H1 (cell line): ENCODE data around the gene OIP5. TPM values are rescaled to one million over a fixed set of nuclear protein-coding genes. Genes with fewer than 3 reads are reported as not detected.

ENCODE experiments used
- CTCF ChIA-PET: fragments of 300-600 bp; sonication (Branson Sonifier 250); formaldehyde crosslinking; loops from one replicate; lab custom pipeline; 2021; ENCODE audit not compliant: partially characterized antibody; lab: Charles Lee
- POLR2A ChIA-PET: fragments of 300-600 bp; sonication (Branson Sonifier 250); formaldehyde crosslinking; loops from one replicate; lab custom pipeline; 2021; ENCODE audit warnings: inconsistent platforms; ENCODE audit not compliant: partially characterized antibody; lab: Charles Lee
- DNase-seq, 2 experiments: peaks; one replicate each; pipeline versions ENCODE4 v3.0.0 to v3.0.0-alpha.2; 2010 to 2022; ENCODE audit warnings: low spot score in 2 of 2, low read depth in 1 of 2, mixed read lengths in 1 of 2
- FAIRE-seq: peaks from 2 replicates; lab custom pipeline; 2011; peaks lifted over from hg19 to GRCh38; lab: Jason Lieb, UNC
- H2AFZ ChIP-seq: 2 replicates; pipeline ENCODE4 v1.8.1; 2012; ENCODE audit warnings: low read length, inconsistent platforms
- H2AK5ac ChIP-seq: 2 replicates; pipeline ENCODE4 v1.6.1; 2013; ENCODE audit warnings: low read depth, low read length
- H2BK120ac ChIP-seq: replicated peaks from 2 replicates; pipeline ENCODE3; 2013; ENCODE audit warnings: low read depth, low read length, inconsistent platforms
- H2BK12ac ChIP-seq: 2 replicates; pipeline ENCODE4 v1.6.1; 2013; ENCODE audit warnings: low read depth, low read length
- H2BK15ac ChIP-seq: 2 replicates; pipeline ENCODE4 v1.6.1; 2013; ENCODE audit warnings: low read length
- H2BK20ac ChIP-seq: 2 replicates; pipeline ENCODE4 v1.6.1; 2013; ENCODE audit warnings: low read length
- H2BK5ac ChIP-seq: 2 replicates; pipeline ENCODE4 v1.6.1; 2013; ENCODE audit warnings: low read depth, low read length
- H3K14ac ChIP-seq: 2 replicates; pipeline ENCODE4 v1.6.1; 2013; ENCODE audit warnings: inconsistent platforms; ENCODE audit not compliant: insufficient read length
- H3K18ac ChIP-seq: 2 replicates; pipeline ENCODE4 v1.6.1; 2013; ENCODE audit warnings: low read length; ENCODE audit errors: extremely low read depth
- H3K23ac ChIP-seq: 2 replicates; pipeline ENCODE4 v1.6.1; 2013; ENCODE audit warnings: inconsistent platforms; ENCODE audit not compliant: insufficient read length
- H3K23me2 ChIP-seq: 2 replicates; pipeline ENCODE4 v1.6.1; 2013; ENCODE audit warnings: low read depth, low read length
- H3K27ac ChIP-seq: 2 replicates; pipeline ENCODE4 v1.6.1; 2011; ENCODE audit warnings: low read depth, low read length, inconsistent platforms
- H3K27me3 ChIP-seq, 4 experiments: replicated peaks in 1 of 4; 1 replicate in 1 of 4; 2 replicates in 3 of 4; pipeline versions ENCODE4 v1.6.1 to v1.8.1; 2011 to 2013; ENCODE audit warnings: low read length in 3 of 4, mild to moderate bottlenecking in 3 of 4, inconsistent platforms in 2 of 4, mixed read lengths in 2 of 4, moderate library complexity in 1 of 4; ENCODE audit not compliant: control insufficient read depth in 3 of 4, insufficient read depth in 3 of 4; ENCODE audit errors: extremely low read depth in 1 of 4
- H3K36me3 ChIP-seq, 4 experiments: 2 replicates each; pipeline versions ENCODE4 v1.6.1 to v1.8.1; 2011 to 2013; ENCODE audit warnings: mild to moderate bottlenecking in 4 of 4, low read length in 3 of 4, moderate library complexity in 2 of 4, control low read depth in 1 of 4, inconsistent platforms in 1 of 4; ENCODE audit not compliant: insufficient read depth in 4 of 4, control insufficient read depth in 2 of 4
- H3K4ac ChIP-seq: replicated peaks from 2 replicates; pipeline ENCODE3; 2013; ENCODE audit warnings: low read length, low read depth, mixed read lengths, inconsistent platforms; ENCODE audit not compliant: insufficient read length
- H3K4me1 ChIP-seq, 4 experiments: replicated peaks in 1 of 4; 1 replicate in 1 of 4; 2 replicates in 3 of 4; pipeline versions ENCODE4 v1.6.1 to v1.8.1; 2011 to 2013; ENCODE audit warnings: low read length in 3 of 4, inconsistent platforms in 2 of 4, mixed read lengths in 1 of 4; ENCODE audit not compliant: insufficient read depth in 4 of 4, control insufficient read depth in 3 of 4
- H3K4me2 ChIP-seq, 2 experiments: 2 replicates each; pipeline versions ENCODE4 v1.6.1 to v1.8.1; 2011 to 2013; ENCODE audit warnings: low read depth in 2 of 2, low read length in 2 of 2, control low read depth in 1 of 2, inconsistent platforms in 1 of 2, mild to moderate bottlenecking in 1 of 2; ENCODE audit not compliant: insufficient read depth in 1 of 2
- H3K4me3 ChIP-seq, 4 experiments: fragments of 200-600, 300-600 bp in 1 of 4; sonication (generic), shearing (Covaris generic), sonication (Bioruptor Twin) in 1 of 4; 2 replicates each; pipeline versions ENCODE4 v1.5.1 to v1.8.1; 2011 to 2016; ENCODE audit warnings: low read length in 4 of 4, low read depth in 3 of 4, control low read depth in 2 of 4, inconsistent platforms in 2 of 4, mild to moderate bottlenecking in 2 of 4, mixed read lengths in 1 of 4, moderate library complexity in 1 of 4; ENCODE audit not compliant: insufficient read depth in 2 of 4; ENCODE audit errors: extremely low read depth in 1 of 4
- H3K56ac ChIP-seq: replicated peaks from 2 replicates; pipeline ENCODE3; 2013; ENCODE audit warnings: low read depth, mild to moderate bottlenecking, mixed read lengths, low read length, inconsistent platforms; ENCODE audit not compliant: insufficient read length
- H3K79me1 ChIP-seq: 2 replicates; pipeline ENCODE4 v1.6.1; 2013; ENCODE audit warnings: low read depth, low read length, control low read depth
- H3K79me2 ChIP-seq, 2 experiments: 2 replicates each; pipeline versions ENCODE4 v1.6.1 to v1.8.1; 2012 to 2013; ENCODE audit warnings: low read length in 2 of 2, mild to moderate bottlenecking in 2 of 2, inconsistent platforms in 1 of 2; ENCODE audit not compliant: insufficient read depth in 2 of 2, control insufficient read depth in 1 of 2
- H3K9ac ChIP-seq, 4 experiments: replicated peaks in 1 of 4; 1 replicate in 1 of 4; 2 replicates in 3 of 4; pipeline versions ENCODE4 v1.6.1 to v1.8.1; 2011 to 2013; ENCODE audit warnings: low read depth in 3 of 4, low read length in 3 of 4, control low read depth in 2 of 4, mild to moderate bottlenecking in 2 of 4, moderate library complexity in 2 of 4, inconsistent platforms in 1 of 4; ENCODE audit errors: extremely low read depth in 1 of 4
- H3K9me3 ChIP-seq, 2 experiments: 2 replicates each; pipeline versions ENCODE4 v1.6.1 to v1.8.1; 2012 to 2013; ENCODE audit warnings: mild to moderate bottlenecking in 2 of 2, moderate library complexity in 2 of 2, control low read depth in 1 of 2, inconsistent platforms in 1 of 2, low read depth in 1 of 2, low read length in 1 of 2, mixed read lengths in 1 of 2; ENCODE audit not compliant: insufficient read depth in 2 of 2
- H4K20me1 ChIP-seq, 2 experiments: replicated peaks in 1 of 2; 2 replicates each; pipeline versions ENCODE3 to v1.8.1; 2011 to 2013; ENCODE audit warnings: inconsistent platforms in 2 of 2, low read length in 2 of 2, mild to moderate bottlenecking in 1 of 2; ENCODE audit not compliant: insufficient read depth in 2 of 2, control insufficient read depth in 1 of 2
- H4K5ac ChIP-seq: 2 replicates; pipeline ENCODE4 v1.6.1; 2013; ENCODE audit warnings: low read length, low read depth, mixed read lengths, inconsistent platforms; ENCODE audit not compliant: insufficient read length
- H4K8ac ChIP-seq: 2 replicates; pipeline ENCODE4 v1.8.0; 2013; ENCODE audit warnings: mild to moderate bottlenecking, moderate library complexity, low read length, inconsistent platforms; ENCODE audit not compliant: insufficient read depth; ENCODE audit errors: extremely low read depth
- H4K91ac ChIP-seq: replicated peaks from 2 replicates; pipeline ENCODE3; 2013; ENCODE audit warnings: low read length, mixed read lengths, inconsistent platforms; ENCODE audit not compliant: insufficient read length
- CBX8 ChIP-seq: fragments of 300-800, 300-1000 bp; sonication (generic); IDR thresholded peaks from 2 replicates; pipeline ENCODE4 v1.7.1; 2016; ENCODE audit warnings: low read depth, low read length, borderline replicate concordance
- CHD1 ChIP-seq: IDR thresholded peaks from 2 replicates; pipeline ENCODE4 v1.6.1; 2012; ENCODE audit warnings: low read depth, low read length, improper control_type of control experiment
- POLR2A ChIP-seq, 2 experiments: IDR thresholded peaks; 1 replicate in 1 of 2; 2 replicates in 1 of 2; pipeline ENCODE4 v1.6.1; 2011; ENCODE audit warnings: low read depth in 2 of 2, low read length in 2 of 2, mild to moderate bottlenecking in 2 of 2; ENCODE audit errors: control extremely low read depth in 1 of 2
- POLR2AphosphoS5 ChIP-seq: IDR thresholded peaks from 2 replicates; pipeline ENCODE4 v1.6.1; 2011; ENCODE audit warnings: low read depth, low read length
- POU5F1 ChIP-seq: IDR thresholded peaks from 2 replicates; pipeline ENCODE4 v1.6.1; 2011; ENCODE audit warnings: low read depth, mild to moderate bottlenecking, low read length, moderate library complexity
- RAD21 ChIP-seq, 2 experiments: IDR thresholded peaks in 1 of 2; conservative IDR thresholded peaks in 1 of 2; 2 replicates each; pipeline ENCODE4 v1.6.1; 2011; ENCODE audit warnings: low read depth in 2 of 2, low read length in 2 of 2, improper control_type of control experiment in 1 of 2, inconsistent platforms in 1 of 2, mild to moderate bottlenecking in 1 of 2, moderate library complexity in 1 of 2
- SIN3A ChIP-seq, 2 experiments: IDR thresholded peaks in 1 of 2; conservative IDR thresholded peaks in 1 of 2; 2 replicates each; pipeline ENCODE4 v1.6.1; 2011 to 2012; ENCODE audit warnings: low read length in 2 of 2, improper control_type of control experiment in 1 of 2, low read depth in 1 of 2, mild to moderate bottlenecking in 1 of 2
- SP1 ChIP-seq: IDR thresholded peaks from 2 replicates; pipeline ENCODE4 v1.6.1; 2011; ENCODE audit warnings: low read depth, low read length
- SRF ChIP-seq: IDR thresholded peaks from 2 replicates; pipeline ENCODE4 v1.6.1; 2011; ENCODE audit warnings: mild to moderate bottlenecking, low read depth, low read length, moderate library complexity
- TAF1 ChIP-seq: IDR thresholded peaks from 2 replicates; pipeline ENCODE4 v1.6.1; 2011; ENCODE audit warnings: mild to moderate bottlenecking, low read depth, low read length
- ZNF274 ChIP-seq: IDR thresholded peaks from 2 replicates; pipeline ENCODE4 v1.7.0; 2012; ENCODE audit warnings: low read length, borderline replicate concordance; ENCODE audit errors: extremely low read depth
- WGBS, 2 experiments: shearing (Covaris generic) in 1 of 2; methylation state at CpG; one replicate each; pipeline versions ENCODE4 v1.1.6 to v1.1.7; 2013 to 2015; ENCODE audit warnings: low lambda C conversion rate in 2 of 2, mixed read lengths in 2 of 2, inconsistent platforms in 1 of 2, low coverage in 1 of 2, missing lambda C conversion rate in 1 of 2; ENCODE audit not compliant: insufficient replicate concordance in 2 of 2, insufficient coverage in 1 of 2, insufficient read length in 1 of 2; ENCODE audit errors: extremely low coverage in 1 of 2, missing lambda C conversion rate in 1 of 2; 5-methylcytosine and 5-hydroxymethylcytosine counted together
- polyA plus RNA-seq, 7 experiments: library from polyadenylated mRNA; depleted of rRNA in 3 of 7; stranded (reverse) in 5 of 7; unstranded in 2 of 7; fragments of >200 nt in 5 of 7; fragments of 200-250 nt in 2 of 7; gene quantifications; 1 replicate in 5 of 7; 2 replicates in 1 of 7; 4 replicates in 1 of 7; pipeline versions ENCODE4 v1.2.1 to v1.2.3, GENCODE V29; 2011 to 2013; ENCODE audit warnings: missing spikeins in 2 of 7, mixed read lengths in 2 of 7
- total RNA-seq: library from RNA; stranded (reverse); fragmentation: NEBNext Ultra II Directional; extraction: Animal tissue kit (Norgen Biotek cat#: 25700); gene quantifications from 2 replicates; pipeline ENCODE4 v1.2.1, GENCODE V29; 2021
- TF ChIP-seq, protein P1 (sequence below): IDR thresholded peaks from 2 replicates; pipeline ENCODE4 v1.6.1; 2011; ENCODE audit warnings: low read depth, mild to moderate bottlenecking, low read length; ENCODE audit not compliant: insufficient read depth

OIP5 gene
- total and polyA plus RNA-seq, 2 of the 8 experiments (the other 6 are each of a cell fraction or from before 2014, with no cell fraction given): 34.8 to 44.5 TPM

DNA sequence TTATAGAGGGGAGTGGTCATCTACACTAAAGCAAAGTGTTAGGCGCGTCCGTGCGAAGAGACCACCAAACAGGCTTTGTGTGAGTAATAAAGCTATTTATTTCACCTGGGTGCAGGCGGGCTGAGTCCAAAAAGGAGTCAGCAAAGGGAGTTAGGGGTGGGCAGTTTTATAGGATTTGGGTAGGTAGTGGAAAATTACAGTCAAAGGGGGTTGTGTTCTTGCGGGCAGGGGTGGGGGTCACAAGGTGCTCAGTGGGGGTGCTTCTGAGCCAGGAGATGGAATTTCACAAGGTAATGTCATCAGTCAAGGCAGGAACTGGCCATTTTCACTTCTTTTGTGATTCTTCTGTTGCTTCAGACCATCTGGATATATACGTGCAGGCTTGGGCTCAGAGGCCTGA is 47.1 kb downstream of the OIP5 start:
- Histone ChIP-seq H4K91ac (no peak overlapping the region), H3K9me3 (no peaks in the 10 kb centered on the region), H3K79me2 (peaks cover 11 to 50% of the 10 kb centered on the region in 2 experiments), H4K5ac (no peak overlapping the region), H2BK120ac (no peak overlapping the region), H3K23ac (no peak overlapping the region), H2BK15ac (no peak overlapping the region), H2BK5ac (0 out of 2 replicates have a peak overlapping the region, but pooled peaks have one; percentile 63), H3K56ac (no peak overlapping the region), H2BK12ac (no peak overlapping the region; the same call in 1 of the 2 replicates), H3K4ac (no peak overlapping the region), H3K4me3 (peak overlapping the region; percentile 76 to 95 (median 90)), H2BK20ac (no peak overlapping the region), H4K8ac (no peak overlapping the region), H3K18ac (no peak overlapping the region; the same call in 1 of the 2 replicates), H3K9ac (peak overlapping the region in 3 of 4 experiments; percentile 93 to 97 (median 96); a peak in 6 of 7 replicates), H3K27me3 (no peaks in the 10 kb centered on the region), H4K20me1 (peaks cover 2 to 10% of the 10 kb centered on the region in 2 experiments), H3K27ac (no peak overlapping the region), H2AFZ (no peak overlapping the region), H3K36me3 (peaks cover 13 to 48% (median 34%) of the 10 kb centered on the region in 4 experiments), H3K4me2 (peak overlapping the region; percentile 64 to 88), H3K23me2 (0 out of 2 replicates have a peak, but pooled peaks cover 3% of the 10 kb centered on the region), H3K79me1 (peaks cover 3% of the 10 kb centered on the region; the same call in 1 of the 2 replicates), H2AK5ac (no peak overlapping the region; the same call in 1 of the 2 replicates), H3K4me1 (peaks cover 0 to 5% (median 2%) of the 10 kb centered on the region in 4 experiments; a peak in 3 of 7 replicates), H3K14ac (no peak overlapping the region)
- CTCF ChIA-PET: interaction anchor here (0.8 to 1.7 kb wide), 2 partner anchors 46 to 47 kb away, joined by 3 to 6 read pairs; partner anchors contain the start of genes NUSAP1 and OIP5
- POLR2A ChIA-PET: interaction anchor here (0.6 to 3.4 kb wide), 15 partner anchors 9 to 403 kb away, joined by 3 to 14 read pairs (median 3); partner anchors contain the start of genes CHP1, EXD1, NUSAP1 and OIP5
- 27% methylated on average over 7 of the region's 7 CpGs; no CpG with 5 or more reads in 1 of the 2 experiments for WGBS, 2 experiments
- no peak for FAIRE-seq
- no peak for DNase-seq
- TF ChIP-seq RAD21 (IDR thresholded peaks at IDR 0.05 in 1 of 2, conservative IDR thresholded peaks at IDR 0.05 in 1 of 2; ENCODE audit: low read depth in 2 of 2, low read length in 2 of 2) (no peak), ZNF274 (no peak), POU5F1 (no peak), CHD1 (no peak), SRF (no peak), SP1 (peak; percentile 74; the same call in 1 of the 2 replicates), SIN3A (conservative IDR thresholded peaks at IDR 0.05 in 1 of 2, IDR thresholded peaks at IDR 0.05 in 1 of 2; ENCODE audit: low read depth in 1 of 2, low read length in 2 of 2) (peak in 1 of 2 experiments; percentile 60; a peak in 1 of 4 replicates), CBX8 (no peak), POLR2A (IDR thresholded peaks at IDR 0.05; ENCODE audit: control extremely low read depth in 1 of 2, low read depth in 2 of 2, low read length in 2 of 2) (peak in 1 of 2 experiments; percentile 55; a peak in 1 of 3 replicates), TAF1 (0 out of 2 replicates have a peak, but pooled peaks have one; percentile 33), POLR2AphosphoS5 (peak; percentile 35; the same call in 1 of the 2 replicates)
- TF ChIP-seq, protein P1, sequence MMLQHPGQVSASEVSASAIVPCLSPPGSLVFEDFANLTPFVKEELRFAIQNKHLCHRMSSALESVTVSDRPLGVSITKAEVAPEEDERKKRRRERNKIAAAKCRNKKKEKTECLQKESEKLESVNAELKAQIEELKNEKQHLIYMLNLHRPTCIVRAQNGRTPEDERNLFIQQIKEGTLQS: no peak
